Dedifferentiated amniotic fluid mesenchymal stem cell (primary cell): ENCODE measurements around the gene DDX31.
"Not testable (repeated sequence)": the region's sequence is repeated elsewhere in the genome, so short reads cannot be mapped to it uniquely, and the experiment has no call there.

ENCODE experiments used
- DNase-seq: peaks from one replicate; pipeline ENCODE4 v3.0.0-alpha.2; 2016; ENCODE audit errors: extremely low spot score

Gene DDX31

DNA sequence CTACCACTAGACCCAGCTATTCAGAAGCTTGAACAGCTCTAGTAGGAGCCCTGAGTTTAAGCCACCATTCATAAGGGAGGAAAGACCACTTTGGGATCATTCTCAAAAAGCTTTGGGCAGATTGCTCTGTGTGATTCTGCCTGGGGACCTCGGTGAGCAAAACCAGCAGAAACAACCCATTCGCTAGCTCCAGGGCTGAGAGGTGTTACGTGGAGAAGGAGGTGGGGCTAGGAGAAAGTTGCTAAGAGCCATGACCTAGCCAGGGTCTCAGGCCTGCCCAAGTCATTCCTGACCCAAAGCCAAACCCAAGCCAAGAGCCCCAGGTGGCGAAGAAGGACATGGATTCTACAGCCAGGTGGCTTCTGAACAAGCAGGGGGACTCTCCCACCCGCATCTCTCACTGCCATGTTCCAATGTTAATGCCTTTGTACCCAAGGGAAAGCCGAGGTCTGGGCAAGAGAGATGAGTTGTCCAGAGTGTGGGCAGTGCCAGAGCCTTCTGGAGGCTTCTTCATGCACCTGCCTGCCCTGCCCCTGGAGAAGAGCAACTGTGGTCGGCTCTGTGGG is 91.3 kb downstream of the DDX31 start:
- no peak for DNase-seq

DNA sequence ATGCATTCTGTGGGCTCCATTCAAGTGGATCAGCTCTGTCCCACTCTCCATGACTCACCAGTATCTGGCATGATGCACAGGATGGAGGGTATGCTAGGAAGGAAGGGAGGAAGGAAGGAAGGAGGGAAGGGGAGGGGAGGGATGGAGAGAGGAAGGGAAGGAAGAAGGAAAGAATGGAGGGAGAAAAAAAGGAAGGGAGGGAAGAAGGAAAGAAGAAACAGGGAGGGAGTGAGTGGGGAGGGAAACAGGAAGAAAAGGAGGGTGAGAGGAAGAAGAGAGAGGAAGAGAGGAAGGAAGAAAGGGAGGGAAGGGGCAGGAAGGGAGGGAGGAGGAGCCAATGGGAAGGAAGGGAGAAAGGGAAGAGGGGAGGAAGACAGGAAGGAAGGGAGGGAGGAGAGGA is 92.7 kb downstream of the DDX31 start:
- no peak for DNase-seq

DNA sequence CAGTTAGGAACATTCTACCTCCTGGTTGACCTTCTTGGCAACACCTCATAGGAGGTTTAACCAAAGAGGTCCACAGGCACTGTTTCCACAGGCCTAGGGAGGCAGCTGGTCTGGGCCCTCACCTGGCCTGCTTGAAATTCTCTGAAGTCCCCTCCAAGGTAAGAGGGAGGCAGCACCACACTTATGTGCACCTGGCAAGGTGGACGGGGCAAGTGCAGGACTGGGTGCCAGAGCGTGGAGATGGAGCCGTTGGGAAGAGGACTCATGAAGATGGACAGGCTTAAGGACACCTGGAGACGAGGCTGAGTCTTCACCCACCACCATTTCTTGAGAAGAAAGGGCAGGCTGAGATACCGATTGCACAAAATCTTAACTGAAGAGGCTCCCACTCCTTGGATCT is 94.0 kb downstream of the DDX31 start:
- no peak for DNase-seq

DNA sequence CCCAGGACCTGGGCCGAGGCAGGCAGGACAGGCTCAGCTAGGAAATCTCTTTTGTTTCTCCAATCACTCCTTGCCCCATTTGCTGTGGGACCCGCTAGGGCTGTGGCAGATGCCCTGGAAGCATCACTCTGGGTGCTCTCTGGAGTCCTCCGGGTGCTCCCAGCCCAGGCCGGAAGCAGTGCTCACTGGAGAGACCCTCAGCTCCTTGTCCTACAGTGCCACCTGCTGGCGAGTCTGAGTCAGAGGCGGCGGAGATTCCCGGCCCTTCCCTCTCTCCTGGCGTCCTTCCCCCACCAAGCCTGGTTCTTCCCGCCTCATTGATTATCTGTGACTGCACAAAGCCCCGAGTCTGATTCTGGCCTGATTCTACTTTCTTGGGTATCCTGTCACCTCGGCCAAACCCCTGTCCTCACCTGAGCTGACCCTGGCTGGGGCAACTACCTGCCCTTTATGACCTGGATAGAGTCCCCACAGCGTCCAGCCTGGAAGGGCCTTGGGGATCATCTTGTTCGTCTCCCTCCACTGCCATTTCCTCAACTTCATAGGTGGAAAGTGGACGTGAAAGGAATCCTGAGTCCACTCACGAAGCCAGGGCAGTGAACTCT is 94.7 kb downstream of the DDX31 start:
- DNase-seq, result peak; percentile 50

DNA sequence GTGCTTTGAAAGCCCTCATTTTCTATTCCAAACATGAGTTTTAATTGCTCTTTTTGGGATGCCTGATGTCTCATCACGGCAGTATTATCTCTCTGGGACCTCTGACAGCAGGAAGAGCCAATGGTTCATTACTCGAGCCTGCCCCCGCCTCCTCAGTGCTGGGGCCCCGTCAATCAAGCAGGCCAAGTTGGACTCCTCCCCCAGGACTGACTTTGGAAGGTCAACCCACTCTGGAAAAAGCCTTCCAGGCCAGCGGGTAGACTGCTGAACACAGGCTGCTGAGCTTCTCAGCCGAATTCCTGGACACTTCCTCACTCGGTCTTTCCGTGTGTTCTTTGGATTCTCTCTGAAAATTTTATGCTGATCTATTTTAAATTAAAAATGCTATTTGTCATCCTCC is 96.9 kb downstream of the DDX31 start:
- DNase-seq, result no peak

DNA sequence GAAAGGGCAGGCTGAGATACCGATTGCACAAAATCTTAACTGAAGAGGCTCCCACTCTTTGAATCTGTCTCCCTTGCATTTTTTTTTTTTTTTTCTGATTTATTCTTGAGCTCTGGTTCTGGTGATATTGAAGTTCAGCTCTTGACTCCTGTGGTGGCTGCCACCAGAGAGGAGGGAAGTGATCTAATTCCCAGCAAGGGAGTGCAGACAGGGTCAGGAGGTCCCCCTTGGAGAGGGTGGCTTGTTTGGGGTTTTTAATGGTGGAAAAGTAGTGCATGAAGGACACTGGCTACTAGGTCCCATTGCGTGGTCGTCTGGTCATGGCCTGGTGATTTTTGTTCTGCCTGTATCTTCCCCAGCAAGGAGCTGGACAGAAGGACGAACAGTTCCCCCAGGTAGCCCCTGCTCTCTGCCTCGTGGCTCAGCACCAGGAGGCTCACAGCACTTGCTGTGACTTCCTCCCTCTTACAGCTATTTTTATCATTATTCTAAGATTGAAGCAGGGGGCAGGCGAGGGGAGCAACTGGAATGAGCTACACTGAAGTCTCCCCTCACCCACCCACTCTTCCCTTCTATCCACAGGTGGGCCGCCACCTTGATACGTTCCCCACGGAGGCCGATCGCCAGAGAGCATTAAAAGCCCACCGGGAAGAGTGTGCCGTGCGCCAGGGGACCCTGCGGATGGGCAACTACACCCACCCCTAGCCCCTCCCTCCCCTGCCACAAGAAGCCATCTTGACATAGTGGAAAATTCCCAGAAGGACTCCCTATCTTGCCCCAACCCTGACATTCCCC is 97.8 kb downstream of the DDX31 start:
- no peak for DNase-seq

DNA sequence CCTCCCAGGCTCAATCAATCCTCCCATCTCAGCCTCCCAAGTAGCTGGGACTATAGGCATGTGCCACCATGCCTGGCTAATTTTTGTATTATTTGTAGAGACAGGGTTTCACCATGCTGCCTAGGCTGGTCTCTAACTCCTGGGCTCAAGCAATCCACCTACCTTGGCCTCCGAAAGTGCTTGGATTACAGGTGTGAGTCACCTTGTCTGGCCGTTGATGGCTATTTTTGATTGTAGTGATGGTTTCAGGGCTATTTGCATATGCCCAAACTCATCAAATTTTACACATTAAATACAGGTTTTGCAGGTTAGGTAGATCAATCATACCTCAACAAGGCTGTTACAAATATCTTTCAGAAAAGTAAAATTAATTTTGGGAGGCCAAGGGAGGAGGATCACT is 101.0 kb downstream of the DDX31 start:
- DNase-seq, result not testable (repeated sequence)

DNA sequence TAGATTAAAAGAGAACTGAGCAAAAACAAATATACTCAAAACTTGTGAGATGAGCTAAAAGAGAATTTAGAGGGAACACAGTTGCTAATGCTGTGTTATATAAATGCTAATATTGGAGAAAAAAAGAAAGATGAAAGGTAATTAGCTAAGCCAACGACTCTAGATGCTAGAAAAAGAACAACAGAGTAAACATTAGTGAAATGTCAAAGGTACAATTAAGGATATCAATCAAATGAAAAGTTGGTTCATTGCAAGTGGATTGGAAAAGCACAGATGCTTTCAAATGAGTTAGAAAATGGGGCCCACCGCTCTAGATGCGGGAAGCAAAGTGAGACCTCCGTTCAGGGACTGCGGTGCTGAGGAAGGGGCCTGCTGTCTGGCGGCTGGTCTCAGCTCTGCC is 105.3 kb downstream of the DDX31 start:
- no peak for DNase-seq

DNA sequence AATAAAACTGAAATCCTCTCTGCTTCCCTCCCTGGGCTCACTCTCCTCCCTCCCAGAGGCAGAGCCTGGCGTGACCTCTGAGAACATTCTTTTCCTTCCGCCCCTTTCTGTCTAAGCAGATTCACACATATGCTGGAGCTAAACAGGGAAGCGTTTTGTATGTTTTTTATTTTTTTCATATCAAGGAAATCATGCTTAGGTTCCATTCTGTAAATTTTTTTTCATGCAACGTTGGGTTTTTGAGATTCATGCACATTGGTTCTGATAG is 107.5 kb downstream of the DDX31 start:
- DNase-seq, result no peak

DNA sequence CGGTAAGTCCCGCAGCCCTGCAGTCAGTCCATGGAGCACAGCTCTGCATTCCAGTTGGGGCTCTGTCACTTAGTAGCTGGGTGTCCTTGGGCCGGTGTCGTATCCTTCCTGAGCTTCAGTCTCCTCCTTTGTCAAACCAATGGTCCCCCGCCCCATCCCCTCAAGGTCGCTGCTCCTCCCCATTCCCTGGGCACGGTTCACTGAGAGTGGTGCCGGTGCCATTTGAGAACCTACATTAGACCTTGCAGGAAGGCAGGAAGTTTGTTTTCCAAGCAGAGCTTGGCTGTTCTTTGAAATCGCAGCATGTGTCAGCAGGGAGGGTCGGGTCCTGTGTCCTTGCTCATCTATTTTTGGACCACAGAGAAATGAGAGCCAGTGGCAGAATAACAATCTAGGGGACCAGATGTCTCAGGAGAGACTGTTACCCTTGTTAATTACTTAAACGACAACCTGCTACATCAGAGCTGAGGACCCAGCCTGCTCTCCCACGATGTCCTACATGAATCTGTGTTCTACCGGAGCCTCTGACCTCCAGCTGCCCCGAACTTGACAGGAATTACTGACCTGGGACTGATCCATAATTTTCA is 109.1 kb downstream of the DDX31 start:
- DNase-seq, result no peak

DNA sequence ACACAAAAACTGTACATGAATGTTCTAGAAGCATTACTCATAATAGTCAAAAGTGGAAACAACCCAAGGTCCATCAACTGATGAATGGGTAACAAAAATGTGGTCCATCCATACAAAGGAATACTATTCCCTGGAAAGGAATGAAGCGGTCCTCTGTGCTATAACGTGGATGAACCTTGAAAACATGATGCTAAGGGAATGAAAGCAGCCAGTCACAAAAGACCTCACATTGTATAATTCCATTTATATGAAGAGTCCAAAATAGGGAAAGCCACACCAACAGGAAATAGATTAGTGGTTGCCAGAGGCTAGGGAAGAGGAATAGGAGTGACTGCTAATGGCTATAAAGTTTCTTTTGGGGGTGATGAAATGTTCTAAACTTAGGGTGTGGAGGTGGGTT is 110.1 kb downstream of the DDX31 start:
- DNase-seq, result no peak

DNA sequence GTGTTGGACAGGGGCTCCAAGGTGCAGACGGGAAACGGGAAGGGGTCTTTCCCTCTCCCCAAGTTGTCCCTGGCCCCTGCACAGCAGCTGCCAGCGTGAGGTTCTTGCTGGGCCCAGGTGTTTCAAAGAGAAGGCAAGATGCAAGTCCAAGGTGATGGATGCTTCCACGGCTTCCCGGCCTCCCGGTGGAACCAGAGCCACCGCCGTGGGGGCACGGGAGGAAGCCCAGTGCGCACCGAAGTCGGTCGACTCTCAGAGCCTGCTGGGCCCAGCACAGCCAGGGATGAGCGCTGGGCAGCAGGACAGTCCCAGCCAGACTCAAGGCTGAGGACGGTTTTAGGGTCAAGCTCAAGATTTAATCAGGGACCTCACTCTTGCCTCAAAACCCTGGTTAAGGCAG is 112.6 kb downstream of the DDX31 start:
- no peak for DNase-seq

DNA sequence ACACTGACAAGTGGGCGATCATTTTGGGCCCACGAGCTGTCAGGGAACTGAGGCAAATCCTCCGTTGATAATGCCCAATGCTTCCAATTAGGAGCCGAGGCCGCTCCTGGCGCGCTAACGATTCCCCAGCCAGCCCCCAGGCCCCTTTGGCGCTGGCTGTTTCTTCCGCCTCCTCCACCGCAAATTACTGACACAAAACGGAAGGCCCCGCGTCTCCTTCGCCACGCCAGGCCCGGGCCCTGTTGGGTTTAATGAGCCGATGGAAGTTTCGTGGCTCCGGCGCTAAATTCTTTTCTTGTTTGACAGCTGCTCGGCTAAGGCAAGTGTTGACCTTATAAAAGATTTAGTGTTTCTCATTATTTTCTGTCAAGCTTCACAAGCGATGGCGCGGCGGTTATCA is 113.1 kb downstream of the DDX31 start:
- DNase-seq, result no peak

DNA sequence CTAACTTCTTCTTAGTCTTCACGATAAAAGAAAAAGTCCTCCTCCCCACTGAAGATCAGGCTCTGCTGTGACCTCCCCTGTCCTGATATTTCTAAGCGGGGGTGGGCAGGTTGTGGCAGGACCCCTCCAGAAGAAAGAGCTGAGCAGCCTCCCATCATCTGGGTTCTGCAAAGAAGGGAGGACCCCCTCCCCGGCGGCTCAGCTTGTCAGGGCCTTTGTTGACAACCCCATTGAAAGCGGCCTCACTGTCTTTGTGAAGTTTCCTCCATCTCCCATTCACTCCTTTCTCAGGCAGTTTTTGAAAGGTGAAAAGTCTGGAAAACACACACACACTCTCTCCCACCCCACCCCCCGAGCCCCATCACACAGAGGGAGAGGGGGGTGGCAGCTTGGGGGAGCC is 113.5 kb downstream of the DDX31 start:
- DNase-seq, result no peak

DNA sequence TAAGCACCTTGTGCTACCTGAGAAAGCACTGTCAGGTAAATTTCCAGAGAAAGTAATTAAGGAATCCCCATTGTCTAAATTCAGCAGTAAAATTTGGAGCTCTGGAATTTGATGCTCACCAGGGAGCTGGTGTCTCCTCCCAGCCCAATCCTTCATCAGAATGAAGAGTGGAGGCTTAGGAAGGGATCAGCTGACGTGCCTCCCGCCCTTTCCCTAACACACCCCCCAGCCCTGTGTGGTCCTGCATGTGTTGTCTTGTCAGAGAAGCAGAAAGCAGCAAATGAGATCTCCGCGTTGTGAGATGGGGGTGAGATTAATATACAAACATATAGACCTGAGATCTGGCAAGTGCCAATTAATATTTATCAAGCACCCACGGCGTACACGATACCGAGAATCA is 114.3 kb downstream of the DDX31 start:
- no peak for DNase-seq

DNA sequence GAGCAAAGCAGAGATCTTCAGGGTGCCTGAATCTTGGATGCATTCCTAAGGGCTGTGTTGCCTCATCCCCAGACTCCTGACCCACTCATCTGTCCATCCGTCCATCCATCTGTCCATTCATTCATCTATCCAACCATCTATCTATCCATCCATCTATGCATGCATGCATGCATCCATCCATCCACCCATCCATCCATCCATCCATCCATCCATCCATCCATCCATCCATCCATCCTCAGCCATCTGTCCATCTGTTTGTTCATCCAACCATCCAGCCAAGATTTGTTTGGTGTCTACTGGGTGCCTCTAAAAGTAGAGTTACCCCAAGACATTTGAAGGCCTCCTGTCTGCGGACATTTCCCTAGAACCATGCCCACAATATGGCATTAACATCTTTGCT is 115.0 kb downstream of the DDX31 start:
- DNase-seq, result no peak

DNA sequence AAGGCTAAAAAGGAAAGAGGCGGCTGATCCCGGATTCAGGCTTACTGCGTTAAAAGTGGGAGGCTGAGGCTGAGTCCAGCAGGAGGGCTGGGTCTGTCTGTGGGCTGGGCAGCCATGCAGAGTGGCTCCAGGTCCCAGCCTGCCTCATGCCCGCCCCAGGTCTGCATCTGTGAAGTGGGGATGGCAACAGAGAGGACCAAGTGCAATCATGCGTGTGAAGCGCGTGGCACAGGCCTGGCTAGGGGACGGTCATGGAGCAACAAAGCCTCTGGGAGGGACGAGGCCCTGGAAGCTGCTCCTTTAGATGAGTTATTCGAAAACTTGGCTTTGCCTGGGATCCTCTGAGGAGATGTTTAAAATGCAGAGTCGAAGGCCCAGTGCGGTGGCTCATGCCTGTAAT is 117.7 kb downstream of the DDX31 start:
- DNase-seq, result no peak

DNA sequence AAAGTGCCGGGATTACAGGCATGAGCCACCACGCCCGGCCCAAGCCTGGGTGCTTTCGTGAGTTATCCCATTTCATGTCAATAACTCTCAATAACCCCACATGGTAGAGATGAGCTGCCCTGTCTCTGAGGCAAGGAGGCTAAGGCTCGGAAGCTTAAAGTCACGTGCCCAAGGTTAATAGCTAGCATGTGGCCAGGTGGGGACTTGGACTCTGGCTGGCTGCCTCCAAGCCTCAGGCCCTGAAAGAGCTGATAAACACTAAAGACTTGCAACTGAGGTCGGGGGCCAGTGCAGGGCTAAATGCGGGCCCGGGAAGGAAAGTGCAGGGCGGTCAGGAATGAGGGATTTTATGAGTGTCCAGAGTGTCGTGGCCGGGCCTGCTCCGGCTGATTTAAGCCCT is 118.2 kb downstream of the DDX31 start:
- no peak for DNase-seq

DNA sequence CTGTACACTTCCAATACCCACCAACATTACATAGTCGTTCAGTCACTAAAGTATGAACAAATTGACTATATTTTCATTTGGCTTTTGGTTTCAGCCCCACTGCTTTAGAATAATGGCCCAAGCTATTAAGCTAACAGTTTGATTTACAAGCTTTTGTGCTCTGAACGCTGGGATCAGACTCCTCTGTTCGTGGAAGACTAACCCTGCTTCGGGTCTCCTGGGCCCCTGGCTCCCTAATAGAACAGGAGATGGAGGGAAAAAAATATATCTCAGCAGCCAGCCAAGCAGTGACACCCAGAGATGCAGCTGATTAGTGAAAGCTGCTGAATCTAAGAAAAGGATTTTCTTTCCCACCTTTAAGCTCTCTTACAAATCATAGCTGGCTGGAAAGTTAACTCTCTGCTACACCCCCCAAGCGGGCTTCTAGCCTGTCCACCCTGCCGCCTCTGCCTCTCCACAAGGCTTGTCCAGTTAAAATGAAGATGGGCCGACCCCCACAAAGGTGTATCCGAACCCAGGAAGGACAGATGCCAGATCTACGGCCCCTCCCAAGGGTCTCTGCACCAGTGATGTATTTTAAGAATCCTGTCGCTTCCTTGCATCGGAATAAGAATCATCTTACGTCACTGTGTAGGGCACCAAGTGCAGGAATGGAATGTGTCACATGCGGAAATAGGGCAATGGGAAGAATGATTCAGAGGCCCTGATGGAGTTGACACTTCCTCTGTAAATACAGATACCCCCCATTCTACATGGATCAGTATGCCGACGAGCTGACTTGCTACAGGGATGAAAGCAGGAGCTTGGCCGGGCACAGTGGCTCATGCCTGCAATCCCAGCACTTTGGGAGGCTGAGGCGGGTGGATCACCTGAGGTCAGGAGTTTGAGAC is 120.8 kb downstream of the DDX31 start:
- DNase-seq, result no peak

DNA sequence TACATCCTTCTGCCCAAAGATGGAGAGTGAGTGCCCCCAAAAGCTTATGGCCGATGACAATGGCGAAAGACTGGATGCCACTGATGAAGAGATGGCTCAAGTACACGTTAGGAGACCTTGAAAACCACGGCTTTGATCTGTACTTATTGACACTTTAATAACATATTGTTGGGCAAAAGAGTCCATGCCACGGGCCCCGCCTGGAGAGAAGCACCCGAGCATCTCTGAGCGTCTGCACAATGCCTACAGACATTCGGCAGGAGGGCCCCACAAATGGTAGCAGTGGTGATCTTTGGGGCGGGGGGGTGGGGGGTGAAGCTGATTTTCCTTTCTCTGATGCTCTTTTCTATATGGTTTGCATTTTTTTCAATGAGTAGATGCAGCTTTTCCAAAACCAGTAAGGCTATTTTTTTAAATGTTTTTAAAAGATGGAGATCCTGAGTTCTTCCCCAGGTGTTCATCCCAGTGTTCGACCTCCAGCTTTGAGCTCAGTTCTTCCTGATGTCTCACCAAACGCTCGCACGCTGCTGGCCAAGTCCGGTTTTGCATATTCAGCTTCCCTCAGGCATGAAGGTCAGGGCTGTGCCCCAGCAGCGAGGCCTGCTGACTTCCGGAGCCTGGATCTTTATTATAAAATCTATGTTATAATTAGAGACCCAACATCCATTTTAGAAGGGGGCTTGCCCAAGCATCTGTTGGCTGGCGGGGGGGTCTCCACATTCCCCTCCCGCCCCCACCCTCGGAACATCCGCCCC is 121.6 kb downstream of the DDX31 start:
- DNase-seq, result no peak

DNA sequence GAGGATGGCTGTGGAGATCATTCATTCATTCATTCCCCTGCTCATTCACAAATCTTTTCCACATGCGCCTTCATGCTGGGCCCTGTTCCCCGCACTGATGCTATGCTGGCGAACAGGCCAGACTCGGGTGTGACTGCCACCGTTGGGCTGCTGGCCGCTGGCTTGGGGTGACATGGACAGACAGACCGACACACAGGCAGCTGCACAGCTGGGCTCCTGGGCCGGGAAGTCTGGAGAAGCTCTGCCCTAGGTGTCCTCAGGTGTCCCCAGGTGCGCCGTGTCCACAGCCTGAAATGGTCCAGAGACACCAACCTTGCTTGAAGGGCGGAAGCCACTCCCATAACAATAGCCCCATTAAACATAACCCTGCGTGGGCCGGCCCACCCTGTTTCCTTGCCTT is 122.3 kb downstream of the DDX31 start:
- DNase-seq, result no peak

DNA sequence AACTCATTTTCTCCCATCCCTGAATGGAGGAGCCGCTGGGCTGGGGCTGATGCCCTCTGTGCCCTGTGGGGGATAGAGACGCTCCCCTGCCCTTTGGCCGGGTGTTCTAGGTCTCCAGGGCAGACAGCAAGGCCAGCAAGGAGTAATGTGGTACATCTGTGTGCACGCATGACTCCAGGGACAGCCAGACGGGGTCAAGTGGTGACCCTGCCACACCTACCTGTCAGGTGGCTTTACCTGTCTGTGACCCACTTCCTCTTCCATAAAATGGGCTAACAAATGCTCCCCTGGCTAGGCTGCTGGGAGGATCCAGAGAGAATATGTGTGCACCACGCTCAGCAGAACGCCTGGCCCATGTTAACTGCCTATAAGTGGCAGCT is 122.7 kb downstream of the DDX31 start:
- DNase-seq, result no peak
